Upper lobe of left lung (tissue), 6 donors: ENCODE data around the gene SMG9. TPM values are rescaled to one million over a fixed set of nuclear protein-coding genes. Genes with fewer than 3 reads are reported as not detected.
"Not testable (repeated sequence)": the region's sequence is repeated elsewhere in the genome, so short reads cannot be mapped to it uniquely, and the experiment has no call there.

ENCODE experiments used
- ATAC-seq, 2 donors: fragments of 200-7000 bp; cut with Tn5 transposase; one replicate each; pipeline ENCODE4 v1.9.1; 2022; ENCODE audit warnings: mild to moderate bottlenecking in 2 of 2, moderate library complexity in 2 of 2; ENCODE audit not compliant: low FRiP score in 2 of 2
- DNase-seq, 2 donors: peaks; one replicate each; pipeline ENCODE4 v3.0.0-alpha.2; 2019 to 2020
- H3K27ac ChIP-seq, 4 donors: fragments of 200-600 bp; sonication (generic); one replicate each; pipeline ENCODE4 v1.5.1; 2016 to 2019
- H3K27me3 ChIP-seq, 4 donors: fragments of 200-600 bp; sonication (generic); one replicate each; pipeline ENCODE4 v1.5.1; 2017 to 2019
- H3K36me3 ChIP-seq, 4 donors: fragments of 200-600 bp; sonication (generic); one replicate each; pipeline ENCODE4 v1.5.1; 2016 to 2019
- H3K4me1 ChIP-seq, 4 donors: fragments of 200-600 bp; sonication (generic); one replicate each; pipeline ENCODE4 v1.5.1; 2018 to 2019
- H3K4me3 ChIP-seq, 4 donors: fragments of 200-600 bp; sonication (generic); one replicate each; pipeline ENCODE4 v1.5.1; 2017 to 2019; ENCODE audit warnings: mild to moderate bottlenecking in 2 of 4, moderate library complexity in 1 of 4
- H3K9me3 ChIP-seq, 4 donors: fragments of 200-600 bp; sonication (generic); one replicate each; pipeline ENCODE4 v1.5.1; 2018 to 2019
- EP300 ChIP-seq, 4 donors: sonication (generic); formaldehyde crosslinking; IDR thresholded peaks; one replicate each; pipeline ENCODE4 v1.5.1; 2017; ENCODE audit warnings: antibody characterized with exemption in 4 of 4, control low read depth in 2 of 4
- POLR2A ChIP-seq, 4 donors: fragments of 450-650 bp; IDR thresholded peaks; one replicate each; pipeline ENCODE4 v1.5.1; 2016 to 2017; ENCODE audit warnings: antibody characterized with exemption in 4 of 4, mild to moderate bottlenecking in 2 of 4
- POLR2AphosphoS5 ChIP-seq, 2 donors: sonication (generic); formaldehyde crosslinking; IDR thresholded peaks; one replicate each; pipeline ENCODE4 v1.5.1; 2017; ENCODE audit warnings: antibody characterized with exemption in 2 of 2
- WGBS, 2 donors: methylation state at CpG; one replicate each; pipeline ENCODE4 v1.1.5; 2017 to 2018; 5-methylcytosine and 5-hydroxymethylcytosine counted together
- total RNA-seq, 6 donors: library from RNA; depleted of rRNA in 4 of 6; stranded (reverse); fragments of >200 nt in 4 of 6; gene quantifications; one replicate each; pipeline versions ENCODE4 v1.1.0 to v1.2.1, GENCODE V29; 2016 to 2021
- TF ChIP-seq, protein P1 (sequence below), 6 experiments: fragments of 450-650 bp in 4 of 6; fragments of 200-600 bp in 2 of 6; sonication (generic) in 2 of 6; IDR thresholded peaks; one replicate each; pipeline ENCODE4 v1.5.1; 2016 to 2019; ENCODE audit warnings: antibody characterized with exemption in 6 of 6
- donor health status: DM: no; HTN: no; CAD: no; lungs with moderate emphysema.
- donor health status: DM: no; HTN: yes; CAD: no; lungs with severe emphysema.

SMG9 gene
- total RNA-seq, 6 donors from 2014 or later, result 23.0 to 119 (median 52.9) TPM

DNA sequence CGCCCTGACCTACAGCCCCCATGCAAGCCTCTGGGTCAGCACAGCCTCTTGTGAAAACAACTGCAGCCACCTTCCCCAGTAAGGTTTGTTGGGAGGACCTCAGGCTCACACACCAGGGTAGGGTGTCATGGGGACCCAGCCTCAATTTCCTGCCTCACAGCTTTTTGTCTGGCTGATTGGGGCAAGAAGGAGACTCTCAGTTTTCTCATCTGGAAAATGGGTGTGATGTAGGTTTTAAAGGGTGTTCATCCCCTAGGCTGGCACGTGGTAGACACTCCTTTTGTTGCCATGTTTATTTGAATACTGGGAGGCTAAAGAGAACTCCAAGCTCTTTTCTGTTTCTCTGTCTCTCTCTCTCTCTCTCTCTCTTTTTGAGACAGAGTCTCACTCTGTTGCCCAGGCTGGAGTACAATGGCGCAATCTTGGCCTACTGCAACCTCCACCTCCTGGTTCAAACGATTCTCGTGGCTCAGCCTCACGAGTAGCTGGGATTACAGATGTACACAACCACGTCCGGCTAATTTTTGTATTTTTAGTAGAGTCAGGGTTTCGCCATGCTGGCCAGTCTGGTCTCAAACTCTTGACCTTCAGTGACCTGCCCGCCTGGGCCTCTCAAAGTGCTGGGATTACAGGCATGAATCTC, 66.6 kb downstream of the SMG9 start:
- ATAC-seq (no peak), DNase-seq (peak in 1 of 2 donors; percentile 55)
- 64 to 77% methylated on average over 10 of the region's 10 CpGs for WGBS, 2 donors
- H3K4me3 ChIP-seq, result no peak overlapping the region
- TF ChIP-seq POLR2A (IDR thresholded peaks at IDR 0.05) (peak in 1 of 4 donors; percentile 28), EP300 (IDR thresholded peaks at IDR 0.05) (no peak)
- no peaks in the 10 kb centered on the region for H3K27me3 ChIP-seq
- peak overlapping the region in 1 of 4 donors; percentile 65 for H3K27ac ChIP-seq
- no peaks in the 10 kb centered on the region for H3K36me3 ChIP-seq
- H3K9me3 ChIP-seq, result peaks cover 0 to 21% (median 16%) of the 10 kb centered on the region in 4 donors
- H3K4me1 ChIP-seq, result no peaks in the 10 kb centered on the region

DNA sequence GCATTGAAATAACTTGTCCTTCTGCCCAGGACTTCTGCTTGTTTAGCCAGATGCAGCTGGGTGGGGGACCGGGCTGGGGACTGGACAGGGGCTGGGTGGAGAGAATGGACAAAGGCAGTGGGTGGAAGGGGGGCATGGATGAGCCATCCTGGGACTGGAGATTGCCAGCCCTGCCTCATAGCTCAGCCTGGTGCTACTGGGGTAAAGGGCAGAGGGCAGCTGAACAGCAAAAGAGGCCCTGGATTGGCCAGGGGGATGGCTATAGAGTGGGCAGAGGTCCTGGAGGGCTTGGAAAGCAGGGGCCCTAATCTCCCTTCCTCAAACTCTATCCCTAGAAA, 67.1 kb downstream of the SMG9 start:
- ATAC-seq (peak in 1 of 2 donors; percentile 38), DNase-seq (no peak)
- Histone ChIP-seq H3K4me1 (no peaks in the 10 kb centered on the region), H3K9me3 (peaks cover 0 to 21% (median 16%) of the 10 kb centered on the region in 4 donors), H3K27ac (peak overlapping the region in 1 of 4 donors; percentile 65), H3K27me3 (no peaks in the 10 kb centered on the region), H3K4me3 (no peak overlapping the region), H3K36me3 (no peaks in the 10 kb centered on the region)
- WGBS, 2 donors, result 36% methylated on average over 1 of the region's 1 CpG; no CpG with 5 or more reads in 1 of the 2 donors
- no peak for TF ChIP-seq POLR2AphosphoS5 (IDR thresholded peaks at IDR 0.05)
- no peak for TF ChIP-seq POLR2A (IDR thresholded peaks at IDR 0.05)
- TF ChIP-seq, protein P1, sequence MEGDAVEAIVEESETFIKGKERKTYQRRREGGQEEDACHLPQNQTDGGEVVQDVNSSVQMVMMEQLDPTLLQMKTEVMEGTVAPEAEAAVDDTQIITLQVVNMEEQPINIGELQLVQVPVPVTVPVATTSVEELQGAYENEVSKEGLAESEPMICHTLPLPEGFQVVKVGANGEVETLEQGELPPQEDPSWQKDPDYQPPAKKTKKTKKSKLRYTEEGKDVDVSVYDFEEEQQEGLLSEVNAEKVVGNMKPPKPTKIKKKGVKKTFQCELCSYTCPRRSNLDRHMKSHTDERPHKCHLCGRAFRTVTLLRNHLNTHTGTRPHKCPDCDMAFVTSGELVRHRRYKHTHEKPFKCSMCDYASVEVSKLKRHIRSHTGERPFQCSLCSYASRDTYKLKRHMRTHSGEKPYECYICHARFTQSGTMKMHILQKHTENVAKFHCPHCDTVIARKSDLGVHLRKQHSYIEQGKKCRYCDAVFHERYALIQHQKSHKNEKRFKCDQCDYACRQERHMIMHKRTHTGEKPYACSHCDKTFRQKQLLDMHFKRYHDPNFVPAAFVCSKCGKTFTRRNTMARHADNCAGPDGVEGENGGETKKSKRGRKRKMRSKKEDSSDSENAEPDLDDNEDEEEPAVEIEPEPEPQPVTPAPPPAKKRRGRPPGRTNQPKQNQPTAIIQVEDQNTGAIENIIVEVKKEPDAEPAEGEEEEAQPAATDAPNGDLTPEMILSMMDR (IDR thresholded peaks at IDR 0.05), result no peak
- no peak for TF ChIP-seq EP300 (IDR thresholded peaks at IDR 0.05)

DNA sequence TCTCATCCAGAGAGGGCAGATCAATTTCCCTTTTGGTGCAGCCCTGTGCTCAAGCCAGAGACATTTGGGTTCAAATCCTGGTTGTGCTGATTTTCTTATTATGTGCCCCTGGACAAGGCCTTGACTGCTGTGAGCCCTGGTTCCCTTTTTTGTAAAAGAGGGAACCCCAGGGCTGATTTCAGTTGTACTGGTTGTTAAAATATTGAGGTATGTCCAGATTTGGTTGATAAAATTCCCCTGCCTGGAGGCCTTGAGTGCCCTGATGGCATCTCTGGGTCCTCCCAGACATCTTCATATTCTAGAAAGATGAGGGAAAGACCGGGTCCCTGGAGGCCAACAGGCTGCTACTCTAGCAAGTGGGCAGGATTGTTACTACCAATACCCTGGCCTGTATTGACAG, 70.4 kb downstream of the SMG9 start:
- Histone ChIP-seq H3K27me3 (no peaks in the 10 kb centered on the region), H3K4me1 (no peaks in the 10 kb centered on the region), H3K36me3 (no peaks in the 10 kb centered on the region), H3K27ac (peak overlapping the region in 2 of 4 donors; percentile 35 to 37), H3K4me3 (no peak overlapping the region), H3K9me3 (no peaks in the 10 kb centered on the region)
- 63 to 94% methylated on average over 1 of the region's 1 CpG for WGBS, 2 donors
- ATAC-seq (no peak), DNase-seq (no peak)
- TF ChIP-seq, protein P1 (IDR thresholded peaks at IDR 0.05), result no peak
- TF ChIP-seq POLR2AphosphoS5 (IDR thresholded peaks at IDR 0.05), result no peak
- TF ChIP-seq POLR2A (IDR thresholded peaks at IDR 0.05), result no peak
- TF ChIP-seq EP300 (IDR thresholded peaks at IDR 0.05), result no peak

DNA sequence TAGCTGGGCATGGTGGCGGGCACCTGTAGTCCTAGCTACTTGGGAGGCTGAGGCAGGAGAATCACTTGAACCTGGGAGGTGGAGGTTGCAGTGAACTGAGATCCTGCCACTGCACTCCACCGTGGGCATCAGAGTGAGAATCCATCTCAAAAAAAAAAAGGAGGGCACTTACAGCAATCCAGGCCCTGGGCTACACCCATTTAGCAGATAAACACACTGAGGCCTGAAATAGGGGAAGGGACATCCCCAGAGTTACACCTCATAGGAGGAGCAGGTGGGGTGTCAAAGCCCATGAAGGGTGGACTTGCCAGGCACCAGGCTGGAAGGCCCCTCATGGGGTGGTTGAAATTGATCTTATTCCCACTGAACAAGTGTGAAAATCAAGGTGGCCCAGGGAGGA, 70.9 kb downstream of the SMG9 start:
- ATAC-seq (no peak), DNase-seq (no peak)
- H3K27me3 ChIP-seq, result no peaks in the 10 kb centered on the region
- H3K4me1 ChIP-seq, result no peaks in the 10 kb centered on the region
- TF ChIP-seq POLR2AphosphoS5 (IDR thresholded peaks at IDR 0.05), result no peak
- TF ChIP-seq EP300 (IDR thresholded peaks at IDR 0.05), result no peak
- H3K9me3 ChIP-seq, result no peaks in the 10 kb centered on the region
- H3K27ac ChIP-seq, result peak overlapping the region in 2 of 4 donors; percentile 35 to 37
- no peaks in the 10 kb centered on the region for H3K36me3 ChIP-seq
- H3K4me3 ChIP-seq, result no peak overlapping the region
- whole genome bisulfite sequencing, 2 donors, result 93 to 100% methylated on average over 2 of the region's 2 CpGs

DNA sequence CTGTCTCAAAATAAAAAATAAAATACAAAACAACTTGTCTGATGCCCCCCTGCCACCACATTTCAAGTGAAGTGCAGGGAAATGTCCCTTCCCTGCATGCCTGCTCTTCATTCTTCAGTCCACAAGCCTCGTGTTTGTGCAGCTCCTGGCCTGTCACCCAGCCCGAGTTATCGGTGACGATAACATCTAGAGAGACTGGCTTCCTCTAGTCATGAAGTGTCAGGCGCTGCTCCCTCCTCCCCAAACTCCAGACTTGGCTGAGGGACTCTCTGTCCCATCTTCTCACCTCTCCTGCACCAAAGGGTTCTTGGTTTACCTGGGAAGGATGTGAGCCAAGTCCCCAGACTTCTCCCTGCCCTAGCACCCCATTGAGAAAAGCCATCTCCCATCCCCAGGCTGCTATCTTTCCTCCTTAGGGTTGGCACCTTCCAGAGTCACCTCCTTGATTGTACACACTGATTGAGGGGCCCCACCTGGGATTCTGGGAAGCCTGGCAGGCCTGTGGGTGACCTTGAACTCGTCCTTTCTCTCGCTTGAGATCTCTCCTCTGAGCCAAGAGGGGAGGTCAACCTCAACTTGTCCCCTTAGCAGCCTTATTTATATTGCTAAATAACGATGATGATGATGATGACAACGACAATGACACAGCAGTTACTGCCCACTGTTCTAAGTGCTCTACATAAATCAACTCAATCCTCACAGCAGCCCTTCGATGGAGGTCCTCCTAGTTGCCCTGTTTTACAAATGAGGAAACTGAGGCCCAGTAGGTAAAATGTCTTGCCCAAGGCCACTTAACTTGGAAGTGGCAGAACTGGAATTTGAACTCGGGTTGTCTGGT, 71.7 kb downstream of the SMG9 start:
- no peaks in the 10 kb centered on the region for H3K4me1 ChIP-seq
- no peaks in the 10 kb centered on the region for H3K36me3 ChIP-seq
- H3K27ac ChIP-seq, result no peak overlapping the region
- H3K4me3 ChIP-seq, result no peak overlapping the region
- no peaks in the 10 kb centered on the region for H3K9me3 ChIP-seq
- ATAC-seq (no peak), DNase-seq (no peak)
- TF ChIP-seq POLR2AphosphoS5 (IDR thresholded peaks at IDR 0.05), result no peak
- no peak for TF ChIP-seq EP300 (IDR thresholded peaks at IDR 0.05)
- TF ChIP-seq, protein P1 (IDR thresholded peaks at IDR 0.05), result no peak
- TF ChIP-seq POLR2A (IDR thresholded peaks at IDR 0.05), result no peak
- H3K27me3 ChIP-seq, result no peaks in the 10 kb centered on the region
- WGBS, 2 donors, result 47 to 53% methylated on average over 9 to 11 of the region's 11 CpGs

DNA sequence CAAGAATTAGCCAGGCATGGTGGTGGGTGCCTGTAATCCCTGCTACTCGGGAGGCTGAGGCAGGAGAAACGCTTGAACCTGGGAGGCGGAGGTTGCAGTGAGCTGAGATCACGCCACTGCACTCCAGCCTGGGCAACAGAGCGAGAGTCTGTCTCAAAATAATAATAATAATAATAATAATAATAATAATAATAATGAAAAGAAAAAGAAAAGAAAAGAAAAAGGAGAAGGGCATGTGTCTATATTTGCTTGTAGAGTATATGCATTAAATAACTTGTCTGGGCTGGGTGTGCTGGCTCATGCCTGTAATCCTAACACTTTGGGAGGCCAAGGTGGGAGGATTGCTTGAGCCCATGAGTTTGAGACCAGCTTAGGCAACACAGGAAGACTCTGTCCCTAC, 72.5 kb downstream of the SMG9 start:
- H3K9me3 ChIP-seq, H3K27ac ChIP-seq, H3K36me3 ChIP-seq, DNase-seq, H3K27me3 ChIP-seq, H3K4me3 ChIP-seq, ATAC-seq, H3K4me1 ChIP-seq: not testable (repeated sequence)
- 91 to 95% methylated on average over 5 of the region's 5 CpGs for WGBS, 2 donors
